Activated CD4-positive, alpha-beta T cell treated with anti-CD3 and anti-CD28 coated beads for 48 hours (primary cell): ENCODE results near the gene FKBP1B.
"Not testable (repeated sequence)": the region's sequence is repeated elsewhere in the genome, so short reads cannot be mapped to it uniquely, and the experiment has no call there.

Experiments used
- DNase-seq: peaks from one replicate; pipeline ENCODE4 v3.0.0-alpha.2; 2020

The FKBP1B gene

DNA sequence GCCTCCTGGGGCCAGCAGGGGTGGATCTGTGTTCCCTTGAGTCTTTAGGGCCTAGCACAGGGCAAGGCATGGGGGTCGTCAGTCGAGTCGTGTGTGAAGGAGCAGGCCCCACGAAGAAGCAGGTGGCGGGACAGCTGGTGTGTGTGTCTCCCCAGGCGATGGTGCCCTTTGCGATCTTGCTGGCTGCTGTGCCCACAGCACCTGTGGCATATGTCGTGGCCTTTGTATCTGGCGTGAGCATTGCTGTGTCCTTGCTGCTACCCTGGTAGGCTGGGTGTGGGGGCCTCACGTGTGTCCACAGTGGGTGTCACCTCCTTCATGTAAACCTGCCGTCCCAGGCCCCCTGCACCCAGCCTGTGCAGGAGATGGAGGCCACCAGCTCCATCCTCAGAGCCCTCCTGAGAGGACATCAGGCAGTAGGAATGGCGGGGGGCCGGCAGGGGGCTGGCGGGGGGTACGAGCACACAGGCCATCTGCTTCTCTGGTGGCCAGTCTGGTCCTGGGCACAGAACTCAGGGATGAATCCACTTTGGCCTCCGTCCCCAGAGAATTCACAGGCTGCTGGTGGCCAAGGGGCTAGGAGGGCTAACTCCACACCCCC, 26.5 kb upstream of the FKBP1B start:
- DNase-seq = no peak

GRCh38 chr2:24024018-24024417, 25.5 kb upstream of the FKBP1B start:
- DNase-seq = no peak

DNA sequence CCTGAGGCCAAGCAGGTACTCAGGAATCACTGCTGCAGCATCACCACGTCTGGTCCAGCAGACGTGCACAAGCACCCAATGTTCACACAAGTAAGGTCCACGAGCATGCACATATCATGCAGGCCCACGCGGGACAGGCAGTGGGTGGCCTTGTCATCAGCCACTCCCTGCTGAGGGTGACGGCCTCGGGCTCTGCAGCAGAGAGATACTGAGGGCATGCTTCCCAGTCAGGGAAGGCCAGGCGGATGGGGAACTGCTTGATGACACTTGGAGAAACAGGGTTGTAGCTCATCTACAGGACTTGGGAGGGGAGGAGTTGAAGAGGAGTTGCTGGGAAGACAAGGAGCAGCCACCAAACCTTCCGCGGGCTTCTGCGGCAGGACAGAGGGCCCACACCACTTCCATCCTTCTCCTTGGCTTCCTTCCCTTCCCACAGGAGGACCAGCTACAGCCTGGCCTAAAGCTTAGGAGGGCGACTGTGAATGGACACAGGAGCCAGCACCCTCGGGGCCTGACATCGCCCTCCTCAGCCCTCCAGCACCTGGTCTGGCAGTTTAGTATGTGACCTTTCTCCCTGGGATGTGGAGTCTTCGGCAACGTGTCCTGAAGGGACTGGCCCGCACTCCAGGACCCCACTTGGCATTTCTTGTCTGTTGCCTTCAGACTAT, 24.4 kb upstream of the FKBP1B start:
- DNase-seq = no peak

- no peak for DNase-seq
Observed at GRCh38 chr2:24026233-24026632, 23.3 kb upstream of the FKBP1B start.

DNA sequence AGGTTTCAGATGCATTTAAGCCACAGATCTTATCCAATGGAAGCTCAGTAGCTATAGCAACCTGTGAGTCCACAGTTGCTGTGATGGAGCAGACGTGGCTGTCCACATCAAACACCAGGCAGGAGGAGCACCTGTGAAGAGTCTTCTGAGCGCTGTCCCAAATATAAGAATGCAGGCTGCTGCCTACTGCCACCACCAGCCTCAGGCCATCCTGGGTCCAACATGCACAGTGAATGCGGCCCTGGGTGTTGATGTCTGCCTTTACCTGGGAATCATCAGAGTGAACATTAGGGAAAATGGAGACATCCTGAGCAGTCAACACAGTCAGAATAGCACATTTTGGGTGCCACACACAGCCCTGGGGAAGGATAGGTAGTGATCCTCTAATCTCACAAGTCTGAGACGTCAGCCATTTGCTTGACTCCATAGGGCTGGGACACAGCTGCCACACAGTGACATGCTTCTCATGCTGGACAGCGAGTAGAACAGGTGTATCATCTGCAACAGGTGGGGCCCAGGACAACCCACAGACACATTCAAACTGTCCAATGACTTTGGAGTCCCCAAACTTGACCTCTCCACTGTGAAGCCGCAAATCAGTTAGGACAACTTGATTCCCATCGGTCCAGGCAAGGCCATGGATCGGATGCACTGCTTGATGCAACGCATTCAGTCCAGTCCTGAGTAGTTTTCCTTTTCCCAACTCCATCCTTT, 10.6 kb upstream of the FKBP1B start:
- DNase-seq = no peak

- DNase-seq = no peak
Observed at GRCh38 chr2:24040511-24040910, 9.0 kb upstream of the FKBP1B start.

GRCh38 chr2:24043133-24043532, 6.4 kb upstream of the FKBP1B start:
- not testable (repeated sequence) for DNase-seq

DNA sequence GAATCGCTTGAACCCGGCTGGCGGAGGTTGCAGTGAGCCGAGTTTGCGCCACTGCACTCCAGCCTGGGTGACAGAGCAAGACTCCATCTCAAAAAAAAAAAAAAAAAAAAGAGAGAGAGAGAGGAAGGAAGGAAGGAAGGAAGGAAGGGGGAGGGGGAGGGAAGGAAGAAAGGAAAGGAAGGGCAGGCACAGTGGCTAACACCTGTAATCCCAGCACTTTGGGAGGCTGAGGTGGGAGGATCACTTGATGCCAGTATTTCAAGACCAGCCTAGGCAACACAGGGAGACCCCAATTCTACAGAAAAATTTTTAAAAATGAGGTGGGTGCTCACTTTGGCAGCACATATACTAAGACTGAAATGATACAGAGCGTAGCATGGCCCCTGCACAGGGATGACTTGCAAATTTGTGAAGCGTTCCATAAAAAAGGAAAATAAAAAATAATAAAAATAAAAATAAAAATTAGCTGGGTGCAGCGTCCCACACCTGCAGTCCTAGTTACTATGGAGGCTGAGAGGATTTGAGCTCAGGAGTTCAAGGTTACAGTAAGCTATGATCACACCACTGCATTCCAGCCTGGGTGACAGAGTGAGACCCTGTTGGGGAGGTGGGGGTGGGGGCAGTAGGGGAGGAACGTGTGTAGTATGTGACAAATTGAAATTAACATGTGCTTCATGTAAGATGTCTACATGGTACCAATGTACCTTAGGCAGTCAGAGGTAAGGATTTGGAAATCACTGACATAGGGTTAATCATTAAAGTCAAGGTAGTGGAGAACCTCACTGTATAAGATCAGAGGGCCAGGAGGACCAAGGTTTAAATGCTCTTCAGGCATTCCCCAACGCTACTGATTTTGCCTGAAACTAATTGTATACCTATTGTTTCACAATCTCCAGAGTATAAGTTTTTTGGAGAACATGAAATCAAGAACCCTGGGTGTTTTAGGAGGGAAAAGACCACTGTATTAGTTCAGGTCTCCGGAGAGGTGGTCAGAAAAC, 3.7 kb upstream of the FKBP1B start:
- no peak for DNase-seq

- no peak for DNase-seq
Observed at GRCh38 chr2:24046599-24046929, 3.0 kb upstream of the FKBP1B start.

DNA sequence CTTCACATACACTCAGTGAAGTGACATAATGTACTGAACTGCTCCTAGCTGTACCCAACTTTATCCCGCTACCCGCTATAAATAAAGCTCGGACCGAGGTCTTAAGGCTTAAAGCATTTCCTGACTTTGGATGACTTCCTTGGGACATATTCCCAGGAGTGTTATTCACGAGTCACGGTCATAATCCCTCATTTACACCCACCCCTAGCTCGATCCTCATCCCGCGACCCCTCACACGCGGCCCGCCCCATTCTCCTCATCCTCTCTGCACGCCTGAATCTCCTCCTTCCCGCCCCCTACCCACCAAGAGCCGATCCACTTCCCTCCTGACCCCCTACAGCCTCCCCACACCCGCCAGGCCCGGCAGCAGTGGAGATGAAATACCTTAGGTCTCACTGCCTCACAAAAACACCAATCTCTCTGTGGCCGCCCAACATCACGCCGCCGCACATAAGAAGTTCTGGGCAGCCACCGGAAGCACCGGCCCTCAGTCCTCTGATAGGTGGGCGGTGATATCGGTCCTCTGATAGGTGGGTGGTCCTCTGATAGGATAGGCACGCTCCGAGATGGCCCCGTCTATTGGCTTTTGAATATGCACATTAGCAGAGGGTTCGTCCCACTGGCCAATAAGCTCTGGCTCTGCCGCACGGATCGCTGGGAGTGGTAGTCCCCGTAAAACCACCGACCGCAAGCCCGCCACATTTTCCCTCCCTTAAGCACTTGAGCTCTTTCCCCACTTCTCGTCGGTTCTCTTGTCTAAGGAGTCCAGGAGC, 2.4 kb upstream of the FKBP1B start, which contains the start of gene WDCP:
Gene WDCP (minus strand): TSS at position 462 of the 773 bp plus-strand sequence. CDS start 7,897 bp downstream, outside the sequence.
- peak; percentile 95 for DNase-seq

- no peak for DNase-seq
Observed at GRCh38 chr2:24047703-24048033, 1.9 kb upstream of the FKBP1B start.

DNA sequence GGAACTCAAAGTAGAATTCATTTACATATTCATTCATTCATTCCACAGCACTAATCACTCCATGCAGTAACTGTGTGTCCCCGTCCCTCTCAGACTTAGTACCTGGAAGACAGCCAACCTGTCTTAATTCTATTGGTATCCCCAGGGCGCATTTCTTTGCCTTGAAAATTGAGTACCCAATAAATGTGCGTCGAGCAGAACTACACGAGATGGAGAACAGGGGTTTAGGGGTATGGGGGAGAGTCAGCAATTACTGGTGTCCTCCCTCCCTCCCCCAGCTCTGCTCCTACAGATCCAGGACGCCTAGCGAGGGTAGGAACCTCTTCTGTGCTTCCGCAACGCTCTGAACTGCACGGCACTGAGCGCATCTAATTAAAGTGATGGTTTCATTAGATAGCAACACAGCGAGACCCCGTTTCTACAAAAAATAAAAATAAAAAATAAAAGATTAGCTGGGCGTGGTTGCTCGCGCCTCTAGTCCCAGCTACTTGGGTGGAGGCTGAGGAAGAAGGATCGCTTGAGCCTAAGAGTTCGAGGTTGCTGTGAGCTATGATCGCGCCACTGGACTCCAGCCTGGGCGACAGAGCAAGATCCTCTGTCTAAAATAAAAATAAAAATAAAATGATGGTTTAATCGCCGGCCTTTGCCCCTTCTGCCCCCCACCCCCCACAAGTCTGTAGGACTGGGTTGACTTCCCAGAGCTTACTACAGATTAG, 614 bp upstream of the FKBP1B start:
- DNase-seq = no peak

DNA sequence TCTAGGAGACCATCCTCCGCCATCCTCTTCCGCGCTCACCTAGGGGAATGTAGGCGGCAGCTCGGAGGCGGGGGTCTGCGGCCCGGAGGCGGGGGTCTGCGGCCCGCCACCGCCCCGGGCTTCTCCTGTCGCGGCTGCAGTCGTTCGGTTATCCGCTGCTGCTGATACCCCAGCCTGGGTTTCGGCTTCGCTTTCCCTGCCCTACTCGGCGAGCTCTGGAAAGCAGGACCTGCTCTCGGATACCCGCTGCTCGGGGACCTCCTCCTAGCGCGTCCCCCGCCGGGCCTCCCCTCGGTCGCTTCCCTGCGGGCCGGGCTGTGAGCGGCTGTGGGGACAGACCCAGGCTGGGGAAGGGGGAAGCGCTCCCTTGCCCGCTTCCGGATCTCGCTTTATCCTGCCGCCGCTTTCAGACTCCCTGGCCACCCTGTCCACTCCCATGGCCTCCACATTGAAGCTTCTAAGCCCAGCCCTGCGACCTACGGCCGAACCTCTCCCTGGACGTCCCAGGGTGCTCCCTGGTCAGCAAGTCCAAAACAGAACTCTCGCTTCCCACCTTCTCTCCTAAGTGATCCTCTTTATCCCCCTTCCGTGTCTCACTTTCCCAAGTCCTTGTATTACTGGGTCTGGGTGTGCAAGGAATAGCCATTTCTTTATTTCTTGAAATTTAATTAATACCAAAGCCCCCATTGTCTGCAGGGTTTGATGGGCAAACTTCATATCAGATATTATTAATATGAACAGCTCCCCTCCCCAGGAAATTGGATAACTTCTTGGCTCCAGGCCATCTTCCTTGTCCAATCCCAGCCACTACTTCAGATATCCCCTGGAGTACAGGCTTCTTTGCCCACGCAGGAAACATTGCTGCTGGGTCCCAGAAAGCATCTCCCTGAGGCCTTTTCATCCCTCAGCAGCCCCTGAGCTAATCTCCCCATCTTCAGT, 769 bp downstream of the FKBP1B start:
- DNase-seq = peak; percentile 22

GRCh38 chr2:24051833-24052232, 2.3 kb downstream of the FKBP1B start:
- DNase-seq = no peak

DNA sequence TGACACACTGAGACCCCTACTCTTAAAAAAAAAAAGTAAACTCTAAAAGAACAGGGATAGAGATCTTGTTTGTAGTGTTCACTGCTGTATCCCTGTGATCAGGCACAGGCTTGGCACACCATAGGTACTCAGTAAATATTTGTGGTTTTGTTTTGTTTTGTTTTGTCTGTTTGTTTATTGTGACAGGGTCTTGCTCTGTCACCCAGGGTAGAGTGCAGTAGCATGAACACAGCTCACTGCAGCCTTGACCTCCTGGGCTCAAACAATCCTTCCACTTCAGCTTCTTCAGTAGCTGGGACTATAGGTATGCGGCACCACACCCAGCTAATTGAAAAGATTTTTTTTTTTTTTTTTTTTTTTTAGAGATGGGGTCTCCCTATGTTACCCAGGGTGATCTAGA, 3.4 kb downstream of the FKBP1B start:
- no peak for DNase-seq

- no peak for DNase-seq
Observed at GRCh38 chr2:24054366-24055010, 4.9 kb downstream of the FKBP1B start.

DNA sequence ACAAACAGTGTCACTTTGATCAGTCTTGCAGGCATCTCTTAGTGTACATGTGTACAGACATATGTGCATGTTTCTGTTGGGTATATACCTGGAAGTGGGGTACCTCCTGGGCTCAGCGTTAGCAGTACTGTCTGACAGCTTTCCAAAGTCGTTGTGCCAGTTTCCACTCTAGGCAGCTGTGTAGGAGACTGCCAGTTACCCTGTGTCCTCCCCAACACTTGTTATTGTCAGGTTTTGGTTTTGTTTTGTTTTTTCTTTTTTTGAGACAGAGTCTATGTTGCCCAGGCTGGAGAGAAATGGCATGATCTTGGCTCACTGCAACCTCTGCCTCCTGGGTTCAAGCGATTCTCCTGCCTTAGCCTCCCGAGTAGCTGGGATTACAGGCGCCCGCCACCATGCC, 6.2 kb downstream of the FKBP1B start:
- DNase-seq = no peak

DNA sequence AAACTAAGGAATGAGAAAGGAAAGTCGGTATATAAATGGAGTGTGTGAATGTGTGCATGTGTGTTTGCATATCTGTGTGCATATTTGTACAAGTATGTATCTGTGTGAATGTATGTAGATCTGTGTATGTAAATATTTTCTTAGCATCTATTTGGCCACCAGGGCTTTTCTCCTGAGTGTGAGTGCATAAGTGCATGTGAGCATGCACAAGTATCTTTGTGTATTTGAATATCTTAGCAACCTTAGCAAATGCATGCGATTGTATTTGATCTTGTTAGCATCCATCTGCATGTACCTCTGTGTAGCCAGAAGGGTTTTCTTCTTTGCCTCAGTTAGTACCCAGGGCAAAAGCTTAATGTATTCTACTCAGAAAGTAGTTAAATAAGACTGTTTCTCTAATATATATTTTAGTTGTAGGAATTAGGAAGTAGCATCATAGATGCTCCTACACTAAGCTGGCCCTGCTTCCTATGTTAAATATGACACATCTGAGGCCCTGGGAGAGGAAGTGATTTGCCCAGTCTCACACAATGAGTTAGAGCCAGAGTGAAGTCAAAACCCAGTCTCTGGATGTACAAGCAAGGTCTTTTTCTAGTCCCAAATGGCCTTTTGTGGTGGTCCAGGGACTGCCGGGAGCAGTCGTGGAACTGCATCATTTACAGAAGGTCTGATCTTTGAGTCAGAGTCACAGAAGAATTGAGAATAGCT, 9.2 kb downstream of the FKBP1B start:
- DNase-seq = no peak

DNA sequence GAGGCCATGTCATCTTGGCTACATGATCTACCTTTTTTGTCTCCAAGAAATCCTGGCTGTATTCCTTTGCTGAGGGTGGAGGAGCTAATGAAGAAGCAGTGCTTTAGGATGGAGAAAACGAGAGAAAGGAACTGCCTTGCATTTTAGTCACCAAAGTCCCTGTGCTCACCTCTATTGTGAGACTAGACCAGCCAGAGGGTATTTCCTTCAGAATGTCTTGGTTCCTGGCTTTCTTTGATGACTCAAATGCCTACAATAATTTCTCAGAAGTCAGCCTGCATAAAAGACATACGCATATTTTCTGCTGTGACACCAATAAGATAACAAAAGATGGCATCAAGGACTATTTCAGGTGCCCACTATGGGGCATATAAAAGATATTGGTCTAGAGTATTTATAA, 15.8 kb downstream of the FKBP1B start:
- no peak for DNase-seq
